Skin epidermis (tissue), 12 donors: ENCODE measurements around the gene ESPN.
"Not testable (repeated sequence)": the region's sequence is repeated elsewhere in the genome, so short reads cannot be mapped to it uniquely, and the experiment has no call there.

Experiments
- H3K27ac ChIP-seq, 21 experiments: fragments of 200-600 bp; sonication (generic) in 11 of 21; one replicate each; pipeline ENCODE4 v1.5.0; 2020; ENCODE audit warnings: mild to moderate bottlenecking in 3 of 21, inconsistent platforms in 2 of 21, moderate library complexity in 2 of 21
- H3K4me3 ChIP-seq, 7 experiments: fragments of 200-600 bp; sonication (generic) in 2 of 7; one replicate each; pipeline ENCODE4 v1.5.0; 2020; ENCODE audit warnings: inconsistent platforms in 2 of 7, mild to moderate bottlenecking in 2 of 7, moderate library complexity in 1 of 7

ESPN gene

GRCh38 chr1:6424619-6425593 is at the start of gene ESPN:
ESPN (plus strand) TSS chr1:6424776; CDS start chr1:6424956, 180 bp downstream.
- H3K27ac ChIP-seq, result peak within 1 kb of the TSS in 2 of 21 experiments; percentile 1 to 22
- H3K4me3 ChIP-seq, result peak within 1 kb of the TSS; percentile 13 to 43 (median 28)

GRCh38 chr1:6378096-6378746 is 46.4 kb upstream of the ESPN start:
- no peak overlapping the region for H3K27ac ChIP-seq
- H3K4me3 ChIP-seq, result no peak overlapping the region

GRCh38 chr1:6380037-6380436 is 44.5 kb upstream of the ESPN start:
- no peak overlapping the region for H3K27ac ChIP-seq
- H3K4me3 ChIP-seq, result no peak overlapping the region

- Histone ChIP-seq H3K4me3 (no peak overlapping the region), H3K27ac (no peak overlapping the region)
These were observed 40.4 kb upstream of the ESPN start for GRCh38 chr1:6384135-6384534.

- Histone ChIP-seq H3K27ac (peak overlapping the region in 17 of 21 experiments; percentile 24 to 76 (median 62)), H3K4me3 (peak overlapping the region in 4 of 7 experiments; percentile 4 to 12 (median 7))
These were observed 39.6 kb upstream of the ESPN start for GRCh38 chr1:6384962-6385361.

GRCh38 chr1:6385488-6386191 is 38.9 kb upstream of the ESPN start:
- Histone ChIP-seq H3K4me3 (peak overlapping the region in 5 of 7 experiments; percentile 4 to 12 (median 8)), H3K27ac (peak overlapping the region in 19 of 21 experiments; percentile 14 to 76 (median 54))

GRCh38 chr1:6386371-6386949 is 38.1 kb upstream of the ESPN start:
- no peak overlapping the region for H3K4me3 ChIP-seq
- peak overlapping the region in 13 of 21 experiments; percentile 14 to 66 (median 52) for H3K27ac ChIP-seq

- no peak overlapping the region for H3K27ac ChIP-seq
- H3K4me3 ChIP-seq, result no peak overlapping the region
These were observed 34.6 kb upstream of the ESPN start for GRCh38 chr1:6389971-6390370.

GRCh38 chr1:6391951-6392808 is 32.4 kb upstream of the ESPN start:
- peak overlapping the region in 13 of 21 experiments; percentile 14 to 99 (median 93) for H3K27ac ChIP-seq
- H3K4me3 ChIP-seq, result peak overlapping the region; percentile 52 to 69 (median 56)

- Histone ChIP-seq H3K27ac (peak overlapping the region in 19 of 21 experiments; percentile 36 to 99 (median 93)), H3K4me3 (peak overlapping the region; percentile 52 to 69 (median 56))
These were observed 31.7 kb upstream of the ESPN start for GRCh38 chr1:6392809-6393399.

GRCh38 chr1:6393400-6394187 is 31.0 kb upstream of the ESPN start, which contains the start of gene ACOT7:
ACOT7 (minus strand) TSS chr1:6393767; CDS start chr1:6393399, 368 bp downstream.
- H3K27ac ChIP-seq, result peak within 1 kb of the TSS; percentile 70 to 99 (median 94)
- H3K4me3 ChIP-seq, result peak within 1 kb of the TSS; percentile 52 to 69 (median 56)

GRCh38 chr1:6395130-6395529 is 29.4 kb upstream of the ESPN start:
- not testable (repeated sequence) for H3K27ac ChIP-seq, H3K4me3 ChIP-seq

- not testable (repeated sequence) for H3K27ac ChIP-seq, H3K4me3 ChIP-seq
These were observed 28.8 kb upstream of the ESPN start for GRCh38 chr1:6395781-6396244.

GRCh38 chr1:6396998-6397397 is 27.6 kb upstream of the ESPN start:
- H3K27ac ChIP-seq, result no peak overlapping the region
- no peak overlapping the region for H3K4me3 ChIP-seq

GRCh38 chr1:6397844-6398441 is 26.6 kb upstream of the ESPN start:
- Histone ChIP-seq H3K27ac (no peak overlapping the region), H3K4me3 (no peak overlapping the region)

GRCh38 chr1:6399294-6399693 is 25.3 kb upstream of the ESPN start:
- no peak overlapping the region for H3K27ac ChIP-seq
- H3K4me3 ChIP-seq, result no peak overlapping the region

GRCh38 chr1:6401673-6402072 is 22.9 kb upstream of the ESPN start:
- no peak overlapping the region for H3K4me3 ChIP-seq
- peak overlapping the region in 1 of 21 experiments; percentile 7 for H3K27ac ChIP-seq
